ENCODE results near the gene SACM1L. TPM values are rescaled to one million over a fixed set of nuclear protein-coding genes. Genes with fewer than 3 reads are reported as not detected.

Gene SACM1L
- total RNA-seq, result 28.0 TPM

DNA sequence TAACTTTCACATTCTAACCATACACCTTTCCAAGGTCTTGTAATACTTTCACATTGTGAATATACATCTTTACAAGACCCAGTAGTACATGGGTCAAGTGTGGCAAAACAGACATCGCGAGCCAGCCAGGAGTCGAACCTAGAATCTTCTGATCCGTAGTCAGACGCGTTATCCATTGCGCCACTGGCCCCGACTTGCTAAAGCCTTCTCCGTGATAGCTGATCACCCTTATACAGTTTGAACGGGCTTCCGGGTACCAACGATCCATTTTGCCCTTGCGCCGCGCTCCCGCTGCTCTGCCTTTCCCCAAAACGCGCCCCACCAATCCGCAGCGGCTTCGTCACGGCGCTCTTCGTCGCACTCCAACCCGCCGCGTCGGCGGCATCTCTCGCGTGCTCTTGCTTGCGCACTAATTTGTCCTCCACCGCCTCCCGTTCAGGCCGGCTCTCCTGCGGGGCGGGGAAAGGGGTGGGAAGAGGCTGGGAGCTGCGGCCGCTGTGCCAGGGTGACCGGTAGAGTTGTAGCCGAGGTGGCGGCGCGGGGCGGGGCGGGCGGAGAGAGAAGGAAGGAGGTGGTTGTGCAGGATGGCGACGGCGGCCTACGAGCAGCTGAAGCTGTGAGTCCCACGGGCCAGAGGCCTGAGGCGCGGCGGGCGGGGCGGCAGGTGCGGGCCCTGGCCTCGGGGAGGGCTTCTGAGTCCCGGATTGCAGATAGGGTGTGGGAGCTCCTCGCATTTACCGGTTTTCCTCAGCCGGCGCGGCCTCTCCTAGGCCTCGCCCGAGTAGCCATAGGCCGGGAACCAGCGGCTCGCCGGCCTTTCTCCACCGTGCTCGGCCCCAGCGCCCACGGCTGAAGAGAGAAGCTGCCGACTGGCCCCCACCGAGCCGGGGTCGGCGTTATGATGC is at the start of gene SACM1L:
TSS of gene SACM1L (plus strand) at position 515 of the 905 bp plus-strand sequence. CDS start at position 585, 70 bp downstream.
- peak; percentile 98 to 99 (median 99) for DNase-seq (ENCODE audit: low read depth in 2 of 3, low spot score in 2 of 3)

DNA sequence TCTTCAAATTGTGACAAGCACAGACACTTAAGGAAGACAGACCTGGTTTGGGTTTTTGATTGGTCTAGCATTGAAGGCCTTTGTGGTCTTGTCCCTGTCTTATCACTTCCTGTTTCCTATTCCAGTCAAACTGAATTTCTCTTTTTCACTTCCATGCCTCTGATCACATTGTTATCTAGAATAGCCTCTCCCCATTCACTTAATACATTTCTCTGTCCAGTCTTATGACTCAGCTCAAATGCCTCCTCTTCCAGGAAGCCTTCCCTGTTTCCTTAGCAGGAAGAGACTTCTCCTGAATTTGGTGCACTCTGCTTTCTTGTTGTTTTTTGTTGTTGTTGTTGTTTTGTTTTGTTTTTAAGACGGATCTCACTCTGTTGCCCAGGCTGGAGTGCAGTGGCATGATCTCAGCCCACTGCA is 49.1 kb upstream of the SACM1L start:
- DNase-seq (ENCODE audit: low read depth in 2 of 3, low spot score in 2 of 3), result peak in 1 of 3 donors; percentile 45

- DNase-seq (ENCODE audit: low read depth in 2 of 3, low spot score in 2 of 3), result no peak
These were observed 48.4 kb upstream of the SACM1L start for GRCh38 chr3:45640724-45641361.

GRCh38 chr3:45641756-45642155 is 47.4 kb upstream of the SACM1L start:
- DNase-seq (ENCODE audit: low read depth in 2 of 3, low spot score in 2 of 3), result no peak

GRCh38 chr3:45642731-45643152 is 46.5 kb upstream of the SACM1L start:
- DNase-seq (ENCODE audit: low read depth in 2 of 3, low spot score in 2 of 3), result peak in 1 of 3 donors; percentile 66

DNA sequence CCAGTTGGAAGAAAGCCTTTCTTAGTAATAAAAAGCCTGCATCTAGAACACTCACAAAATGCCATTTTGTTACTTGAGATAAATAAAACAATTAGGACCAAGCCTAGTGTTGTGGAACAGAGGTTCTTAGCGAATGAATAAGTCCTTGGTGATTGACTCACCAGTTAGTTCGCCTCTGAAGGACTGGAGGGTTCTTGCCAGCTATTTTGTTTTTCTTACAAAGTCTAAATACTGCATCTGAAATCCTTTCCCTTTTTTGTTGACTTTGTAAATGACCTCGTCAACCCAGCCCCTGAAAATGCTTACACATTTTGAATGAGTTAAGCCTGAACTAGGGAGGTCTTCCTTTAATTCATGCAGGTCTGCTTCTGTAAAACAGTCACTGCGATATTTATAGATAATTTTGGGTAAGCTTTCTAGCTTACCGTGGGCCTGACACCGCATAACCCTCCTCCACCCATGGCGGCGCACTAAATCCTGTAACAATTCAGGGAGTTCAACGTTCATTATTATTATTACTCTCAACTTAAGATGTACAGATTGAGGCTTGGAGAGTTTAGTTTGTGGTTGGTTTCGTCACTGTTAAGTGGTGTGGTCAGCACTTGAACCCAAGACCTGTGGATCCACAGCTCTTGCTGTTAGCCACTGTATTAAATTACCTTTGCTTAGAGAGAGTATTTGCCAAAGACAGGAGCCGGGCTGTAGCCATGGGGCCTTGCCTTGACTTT is 45.0 kb upstream of the SACM1L start:
- DNase-seq (ENCODE audit: low read depth in 2 of 3, low spot score in 2 of 3), result no peak

DNA sequence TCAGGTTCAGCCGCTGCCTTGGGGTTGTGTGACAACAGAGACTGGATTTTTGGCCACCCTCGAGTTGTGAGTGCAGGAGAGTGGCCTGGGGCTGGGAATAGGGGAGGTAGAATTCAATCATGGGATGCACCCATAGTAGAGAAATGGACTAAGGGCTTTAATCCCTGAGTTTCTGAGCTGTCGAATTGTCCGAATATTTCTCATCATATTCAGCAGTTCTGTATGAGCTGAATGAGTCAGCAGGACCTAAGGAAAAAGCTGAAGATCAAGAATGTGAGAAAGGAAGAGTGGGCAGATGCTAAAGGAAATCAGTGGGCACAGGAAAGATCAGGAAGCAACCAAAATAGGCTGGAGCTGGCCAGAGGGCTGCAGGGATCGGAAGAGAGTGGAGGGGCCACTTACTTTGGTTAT is 44.4 kb upstream of the SACM1L start:
- DNase-seq (ENCODE audit: low read depth in 2 of 3, low spot score in 2 of 3), result no peak

GRCh38 chr3:45646051-45646585 is 43.1 kb upstream of the SACM1L start:
- DNase-seq (ENCODE audit: low read depth in 2 of 3, low spot score in 2 of 3), result no peak

GRCh38 chr3:45647148-45647619 is 42.0 kb upstream of the SACM1L start:
- peak in 2 of 3 donors; percentile 73 to 87 for DNase-seq (ENCODE audit: low read depth in 2 of 3, low spot score in 2 of 3)

DNA sequence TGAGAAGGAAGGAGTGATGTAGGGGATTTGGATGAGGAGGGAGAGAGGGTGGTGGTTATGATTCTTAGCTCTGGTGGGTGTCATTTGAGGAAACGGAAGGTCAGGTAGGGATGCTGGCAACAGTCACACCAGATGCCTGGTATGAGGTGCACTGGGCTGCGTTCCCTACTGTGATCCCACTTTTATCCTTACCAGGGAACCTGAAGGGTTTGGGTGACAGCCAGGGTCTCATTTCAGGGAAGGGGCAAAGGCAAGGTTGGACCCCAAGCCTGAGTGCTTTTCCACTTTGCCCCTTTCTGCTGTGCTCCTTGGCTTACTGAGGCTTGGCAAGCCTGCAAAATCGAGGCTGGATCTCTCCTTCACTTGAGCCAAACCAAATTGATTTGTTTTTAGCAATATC is 36.0 kb upstream of the SACM1L start:
- DNase-seq (ENCODE audit: low read depth in 2 of 3, low spot score in 2 of 3), result no peak

GRCh38 chr3:45654397-45654944 is 34.7 kb upstream of the SACM1L start:
- peak in 2 of 3 donors; percentile 36 to 56 for DNase-seq (ENCODE audit: low read depth in 2 of 3, low spot score in 2 of 3)

DNA sequence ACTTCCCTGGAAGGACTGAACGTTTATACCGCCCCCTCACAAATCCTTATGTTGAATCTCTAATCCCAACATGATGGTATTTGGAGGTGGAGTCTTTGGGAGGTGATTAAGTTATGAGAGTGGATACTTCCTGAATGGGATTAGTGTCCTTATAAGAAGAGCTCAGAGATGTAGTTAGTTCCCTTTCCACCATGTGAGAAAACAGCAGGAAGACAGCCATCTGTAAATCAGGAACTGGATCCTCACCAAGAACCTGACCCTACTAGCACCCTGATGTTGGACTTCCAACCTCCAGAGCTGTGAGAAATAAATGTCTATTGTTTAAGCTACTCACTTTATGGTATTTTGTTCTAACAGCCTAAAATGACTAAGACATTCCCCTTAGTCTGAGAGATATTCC is 33.3 kb upstream of the SACM1L start:
- no peak for DNase-seq (ENCODE audit: low read depth in 2 of 3, low spot score in 2 of 3)

DNA sequence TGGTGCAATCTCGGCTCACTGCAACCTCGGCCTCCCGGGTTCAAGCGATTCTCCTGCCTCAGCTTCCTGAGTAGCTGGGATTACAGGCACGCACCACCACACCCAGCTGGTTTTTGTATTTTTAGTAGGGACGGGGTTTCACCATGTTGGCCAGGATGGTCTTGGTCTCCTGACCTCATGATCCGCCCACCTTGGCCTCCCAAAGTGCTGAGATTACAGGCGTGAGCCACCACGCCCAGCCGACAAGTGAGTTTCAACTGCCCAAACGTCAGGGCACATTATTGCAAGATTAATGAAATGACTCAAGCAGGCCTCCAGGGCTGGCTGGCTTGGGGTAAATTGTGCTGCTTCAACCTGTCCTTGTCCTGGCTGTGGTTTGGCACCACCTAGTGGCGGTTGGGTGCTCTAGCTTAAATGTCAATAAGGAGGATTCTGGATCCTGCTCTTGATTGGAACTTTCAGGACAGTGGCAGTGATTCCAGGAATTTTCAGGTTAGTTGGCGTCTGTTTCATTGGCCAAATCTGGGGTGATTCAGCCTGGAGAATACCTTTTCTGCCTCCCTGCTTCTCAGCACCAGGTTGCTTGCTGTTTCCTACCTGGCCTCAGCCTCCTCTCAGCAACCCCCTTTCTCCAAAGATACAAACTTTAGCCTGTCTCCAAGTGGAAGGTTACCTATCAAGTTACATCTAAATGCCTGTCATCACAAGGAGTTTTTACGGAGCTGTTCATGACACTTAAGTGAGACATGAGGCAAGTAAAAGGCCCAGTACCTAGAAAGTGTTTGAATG is 32.4 kb upstream of the SACM1L start:
- peak; percentile 67 to 96 (median 93) for DNase-seq (ENCODE audit: low read depth in 2 of 3, low spot score in 2 of 3)

GRCh38 chr3:45657853-45658252 is 31.3 kb upstream of the SACM1L start:
- DNase-seq (ENCODE audit: low read depth in 2 of 3, low spot score in 2 of 3), result no peak

GRCh38 chr3:45659661-45660566 is 29.3 kb upstream of the SACM1L start:
- no peak for DNase-seq (ENCODE audit: low read depth in 2 of 3, low spot score in 2 of 3)

DNA sequence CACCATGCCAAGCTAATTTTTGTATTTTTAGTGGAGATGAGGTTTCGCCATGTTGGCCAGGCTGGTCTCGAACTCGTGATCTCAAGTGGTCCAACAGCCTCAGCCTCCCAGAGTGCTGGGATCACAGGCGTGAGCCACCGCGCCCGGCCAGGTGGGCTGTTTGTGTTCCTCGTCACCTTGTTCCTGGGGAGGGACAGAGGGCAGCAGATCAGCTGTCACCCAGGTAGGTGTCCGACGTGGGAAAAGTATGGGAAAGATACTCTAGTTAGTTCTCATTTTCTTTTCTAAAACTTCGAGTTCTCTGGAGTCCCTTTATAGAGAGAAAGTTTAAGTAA is 28.7 kb upstream of the SACM1L start:
- DNase-seq (ENCODE audit: low read depth in 2 of 3, low spot score in 2 of 3), result no peak

DNA sequence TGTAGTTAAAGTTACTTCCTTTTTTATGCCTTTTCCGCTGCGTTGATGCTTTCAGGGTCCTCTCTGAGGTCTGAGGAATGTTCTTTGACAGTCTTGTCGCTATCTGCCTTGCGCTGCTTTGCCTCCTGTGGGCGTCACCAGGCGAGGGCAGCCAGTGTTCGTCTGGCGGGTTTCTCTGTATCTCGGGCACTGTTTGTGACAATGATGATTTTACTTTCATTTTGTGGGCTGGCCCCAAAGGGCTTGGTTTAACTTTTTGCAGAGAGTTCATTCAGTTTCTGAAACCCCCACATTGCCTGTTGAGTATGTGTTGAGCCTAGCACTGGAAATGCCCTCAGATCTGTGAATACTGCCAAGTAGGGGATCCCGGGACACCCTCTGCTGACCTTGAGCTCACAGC is 24.6 kb upstream of the SACM1L start:
- DNase-seq (ENCODE audit: low read depth in 2 of 3, low spot score in 2 of 3), result peak; percentile 43 to 92 (median 84)

- DNase-seq (ENCODE audit: low read depth in 2 of 3, low spot score in 2 of 3), result peak; percentile 67 to 85 (median 78)
These were observed 24.1 kb upstream of the SACM1L start for GRCh38 chr3:45665101-45665572.
